ENCODE results near the gene CALM1.

GRCh38 chr14:90349739-90350138 lies 47.1 kb upstream of the CALM1 start:
- TF ChIP-seq CTCF (IDR thresholded peaks at IDR 0.05): no peak
- TF ChIP-seq POLR2A (IDR thresholded peaks at IDR 0.05): no peak

Data from testis (tissue), 2 donors.